ENCODE measurements around the gene BCAS3.

DNA sequence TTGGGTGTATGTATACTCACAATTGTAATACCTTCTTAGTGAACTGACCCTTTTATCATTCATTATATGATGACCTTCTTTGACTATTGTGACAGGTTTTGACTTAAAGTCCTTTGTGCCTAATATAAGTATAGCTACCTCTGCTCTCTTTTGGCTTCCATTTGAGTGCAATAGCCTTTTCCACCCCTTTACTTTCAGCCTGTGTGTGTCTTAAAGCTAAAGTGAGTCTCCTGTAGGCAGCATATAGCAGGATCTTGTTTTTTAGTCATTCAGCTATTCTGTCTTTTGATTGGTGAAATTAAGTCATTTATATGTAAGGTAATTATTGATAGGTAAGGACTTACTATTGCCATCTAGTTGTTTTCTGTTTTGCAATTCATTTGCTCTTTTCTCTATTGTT lies 758.6 kb downstream of the BCAS3 start:
- TF ChIP-seq, protein P1, sequence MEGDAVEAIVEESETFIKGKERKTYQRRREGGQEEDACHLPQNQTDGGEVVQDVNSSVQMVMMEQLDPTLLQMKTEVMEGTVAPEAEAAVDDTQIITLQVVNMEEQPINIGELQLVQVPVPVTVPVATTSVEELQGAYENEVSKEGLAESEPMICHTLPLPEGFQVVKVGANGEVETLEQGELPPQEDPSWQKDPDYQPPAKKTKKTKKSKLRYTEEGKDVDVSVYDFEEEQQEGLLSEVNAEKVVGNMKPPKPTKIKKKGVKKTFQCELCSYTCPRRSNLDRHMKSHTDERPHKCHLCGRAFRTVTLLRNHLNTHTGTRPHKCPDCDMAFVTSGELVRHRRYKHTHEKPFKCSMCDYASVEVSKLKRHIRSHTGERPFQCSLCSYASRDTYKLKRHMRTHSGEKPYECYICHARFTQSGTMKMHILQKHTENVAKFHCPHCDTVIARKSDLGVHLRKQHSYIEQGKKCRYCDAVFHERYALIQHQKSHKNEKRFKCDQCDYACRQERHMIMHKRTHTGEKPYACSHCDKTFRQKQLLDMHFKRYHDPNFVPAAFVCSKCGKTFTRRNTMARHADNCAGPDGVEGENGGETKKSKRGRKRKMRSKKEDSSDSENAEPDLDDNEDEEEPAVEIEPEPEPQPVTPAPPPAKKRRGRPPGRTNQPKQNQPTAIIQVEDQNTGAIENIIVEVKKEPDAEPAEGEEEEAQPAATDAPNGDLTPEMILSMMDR (conservative IDR thresholded peaks at IDR 0.05; ENCODE audit: low read depth, low read length): no peak
- TF ChIP-seq EZH2 (IDR thresholded peaks at IDR 0.05; ENCODE audit: borderline replicate concordance, low read depth, low read length, poor library complexity, severe bottlenecking): no peak

Data from A673 (cell line).